DND-41 (cell line): ENCODE measurements around the gene PLPP6.
A peak's percentile ranks its signal among the peaks of the same experiment; 100 is the strongest.

ENCODE experiments used
- ATAC-seq: fragments of 200-7000 bp; cut with Tn5 transposase; 3 replicates; pipeline ENCODE4 v1.9.1; 2021; ENCODE audit warnings: low read depth; ENCODE audit not compliant: insufficient read depth
- DNase-seq: peaks from one replicate; pipeline ENCODE4 v3.0.0-alpha.2; 2020
- H2AFZ ChIP-seq: 2 replicates; pipeline ENCODE4 v1.6.0; 2012; ENCODE audit warnings: low read depth, low read length
- H3K27ac ChIP-seq: 2 replicates; pipeline ENCODE4 v1.5.1; 2012; ENCODE audit warnings: low read length, inconsistent platforms
- H3K27me3 ChIP-seq: fragments of 200-600 bp; sonication (generic); 2 replicates; pipeline ENCODE4 v1.6.0; 2012; ENCODE audit warnings: low read length, mild to moderate bottlenecking, inconsistent platforms; ENCODE audit not compliant: insufficient read depth, poor library complexity
- H3K36me3 ChIP-seq: 2 replicates; pipeline ENCODE4 v1.5.1; 2012; ENCODE audit warnings: low read length, inconsistent platforms; ENCODE audit not compliant: insufficient read depth
- H3K4me1 ChIP-seq: 2 replicates; pipeline ENCODE4 v1.5.1; 2012; ENCODE audit warnings: mild to moderate bottlenecking, low read length; ENCODE audit not compliant: insufficient read depth
- H3K4me2 ChIP-seq: 2 replicates; pipeline ENCODE4 v1.6.0; 2012; ENCODE audit warnings: mild to moderate bottlenecking, moderate library complexity, low read length, inconsistent platforms; ENCODE audit not compliant: insufficient read depth
- H3K4me3 ChIP-seq, 2 experiments: fragments of 200-600 bp in 1 of 2; shearing (Covaris generic) in 1 of 2; 2 replicates each; pipeline ENCODE4 v1.5.1; 2012 to 2016; ENCODE audit warnings: inconsistent platforms in 2 of 2, low read length in 2 of 2, mild to moderate bottlenecking in 2 of 2, low read depth in 1 of 2, moderate library complexity in 1 of 2
- H3K79me2 ChIP-seq: 2 replicates; pipeline ENCODE4 v1.6.0; 2012; ENCODE audit warnings: low read length, inconsistent platforms; ENCODE audit not compliant: insufficient read depth
- H3K9ac ChIP-seq: 2 replicates; pipeline ENCODE4 v1.6.0; 2012; ENCODE audit warnings: low read depth, mild to moderate bottlenecking, inconsistent platforms, low read length, moderate library complexity
- H3K9me3 ChIP-seq: 2 replicates; pipeline ENCODE4 v1.5.1; 2012; ENCODE audit warnings: low read length, moderate library complexity, mild to moderate bottlenecking, inconsistent platforms; ENCODE audit not compliant: insufficient read depth, severe bottlenecking
- H4K20me1 ChIP-seq: 2 replicates; pipeline ENCODE4 v1.6.0; 2012; ENCODE audit warnings: low read length; ENCODE audit not compliant: insufficient read depth
- CTCF ChIP-seq: IDR thresholded peaks from 2 replicates; pipeline ENCODE4 v1.5.1; 2012; ENCODE audit warnings: borderline replicate concordance, low read length, moderate library complexity, mild to moderate bottlenecking; ENCODE audit not compliant: poor library complexity, severe bottlenecking; ENCODE audit errors: extremely low read depth
- EZH2 ChIP-seq: IDR thresholded peaks from 3 replicates; pipeline ENCODE4 v1.6.1; 2012; ENCODE audit warnings: borderline replicate concordance, low read depth, mild to moderate bottlenecking, moderate library complexity, low read length, inconsistent platforms; ENCODE audit not compliant: severe bottlenecking

PLPP6 gene

DNA sequence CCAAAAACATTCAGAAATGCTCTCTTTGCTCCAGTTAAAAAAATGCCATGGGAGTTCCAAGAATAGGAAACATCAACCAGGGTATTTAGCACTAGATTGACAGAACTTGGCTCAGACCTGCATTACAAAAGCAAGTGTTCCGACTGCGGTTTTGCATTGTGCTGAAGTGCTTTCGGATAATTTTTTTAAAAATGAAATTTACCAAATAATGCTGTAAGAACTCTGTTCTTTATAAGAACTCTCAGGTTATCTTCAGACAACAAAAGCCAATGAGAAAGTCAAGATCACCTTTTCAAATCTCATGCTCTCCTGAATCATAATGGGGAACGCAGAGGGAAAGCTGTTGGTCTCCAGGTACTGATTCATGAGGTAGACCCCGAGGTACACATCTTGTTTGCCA is 483 bp upstream of the PLPP6 start:
- Histone ChIP-seq H3K4me2 (peak overlapping the region; percentile 98), H2AFZ (peak overlapping the region; percentile 80), H3K4me3 (peak overlapping the region; percentile 34 to 86; a peak in 3 of 4 replicates), H4K20me1 (no peaks in the 10 kb centered on the region), H3K9me3 (no peaks in the 10 kb centered on the region), H3K4me1 (peaks cover 37% of the 10 kb centered on the region), H3K36me3 (no peaks in the 10 kb centered on the region; the same call in 1 of the 2 replicates), H3K79me2 (peaks cover 10% of the 10 kb centered on the region), H3K27ac (no peak overlapping the region; the same call in 1 of the 2 replicates), H3K9ac (peak overlapping the region; percentile 79), H3K27me3 (no peaks in the 10 kb centered on the region)
- DNase-seq (no peak), ATAC-seq (no peak)
- TF ChIP-seq EZH2 (no peak), CTCF (no peak)

GRCh38 chr9:4662989-4663792 is 1.1 kb downstream of the PLPP6 start:
- Histone ChIP-seq H3K9ac (peak overlapping the region; percentile 79), H3K4me3 (peak overlapping the region; percentile 34 to 86; a peak in 3 of 4 replicates), H3K4me2 (peak overlapping the region; percentile 98), H4K20me1 (no peaks in the 10 kb centered on the region), H3K79me2 (peaks cover 10% of the 10 kb centered on the region), H3K36me3 (no peaks in the 10 kb centered on the region; the same call in 1 of the 2 replicates), H2AFZ (peak overlapping the region; percentile 80), H3K27ac (peak overlapping the region; percentile 60), H3K9me3 (no peaks in the 10 kb centered on the region), H3K4me1 (peaks cover 37% of the 10 kb centered on the region), H3K27me3 (no peaks in the 10 kb centered on the region)
- DNase-seq (no peak), ATAC-seq (no peak)
- no peak for TF ChIP-seq EZH2
- TF ChIP-seq CTCF, result no peak

- H2AFZ ChIP-seq, result no peak overlapping the region
- no peak overlapping the region for H3K9ac ChIP-seq
- TF ChIP-seq EZH2, result no peak
- TF ChIP-seq CTCF, result no peak
- H3K9me3 ChIP-seq, result no peaks in the 10 kb centered on the region
- H3K27ac ChIP-seq, result no peak overlapping the region
- peaks cover 37% of the 10 kb centered on the region for H3K4me1 ChIP-seq
- DNase-seq (no peak), ATAC-seq (no peak)
- H3K4me2 ChIP-seq, result peak overlapping the region; percentile 98; the same call in 1 of the 2 replicates
- H3K4me3 ChIP-seq, result no peak overlapping the region; a peak in 1 of 4 replicates
- H3K27me3 ChIP-seq, result no peaks in the 10 kb centered on the region
- no peaks in the 10 kb centered on the region; the same call in 1 of the 2 replicates for H3K36me3 ChIP-seq
- no peaks in the 10 kb centered on the region for H4K20me1 ChIP-seq
- H3K79me2 ChIP-seq, result peaks cover 10% of the 10 kb centered on the region
These were observed 1.9 kb downstream of the PLPP6 start for GRCh38 chr9:4663956-4664355.
